ENCODE results near the gene PPP1R3E. TPM values are rescaled to one million over a fixed set of nuclear protein-coding genes. Genes with fewer than 3 reads are reported as not detected.

PPP1R3E gene
- total and polyA plus RNA-seq, 2 experiments from 2014 or later, result 4.6 to 6.1 TPM

DNA sequence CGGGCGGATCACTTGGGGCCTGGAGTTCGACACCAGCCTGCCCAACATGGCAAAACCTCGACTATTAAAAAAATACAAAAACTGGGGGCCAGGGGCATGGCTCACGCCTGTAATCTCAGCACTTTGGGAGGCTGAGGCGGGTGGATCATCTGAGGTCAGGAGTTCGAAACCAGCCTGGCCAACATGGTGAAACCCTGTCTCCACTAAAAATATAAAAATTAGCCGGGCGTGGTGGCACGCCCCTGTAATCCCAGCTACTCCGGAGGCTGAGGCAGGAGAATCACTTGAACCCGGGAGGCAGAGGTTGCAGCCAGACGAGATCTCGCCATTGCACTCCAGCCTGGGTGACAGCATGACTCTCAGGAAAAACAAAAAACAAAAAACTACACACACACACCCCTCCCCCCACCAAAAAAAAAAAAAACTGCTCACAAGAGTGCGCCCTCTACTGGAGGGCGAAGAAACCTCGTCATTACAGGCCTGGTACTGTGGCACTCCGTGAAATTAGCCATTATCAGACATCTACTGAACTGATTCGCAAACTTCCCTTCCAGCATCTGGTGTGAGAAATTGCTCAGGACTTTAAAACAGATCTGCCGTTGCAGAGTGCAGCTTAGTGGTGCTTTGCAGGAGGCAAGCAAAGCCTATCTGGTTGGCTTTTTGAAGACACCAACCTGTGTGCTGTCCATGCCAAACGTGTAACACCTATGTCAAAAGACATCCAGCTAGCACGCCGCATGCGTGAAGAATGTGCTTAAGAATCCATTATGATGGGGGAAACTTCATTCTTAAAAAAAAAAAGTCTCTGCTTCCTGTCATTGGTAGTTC lies 7.7 kb downstream of the PPP1R3E start:
- 49% methylated on average over 24 of the region's 24 CpGs for WGBS (ENCODE audit: low lambda C conversion rate, missing lambda C conversion rate)
- no peak overlapping the region for H3K4me3 ChIP-seq
- peak; percentile 76 for DNase-seq (ENCODE audit: low spot score)

DNA sequence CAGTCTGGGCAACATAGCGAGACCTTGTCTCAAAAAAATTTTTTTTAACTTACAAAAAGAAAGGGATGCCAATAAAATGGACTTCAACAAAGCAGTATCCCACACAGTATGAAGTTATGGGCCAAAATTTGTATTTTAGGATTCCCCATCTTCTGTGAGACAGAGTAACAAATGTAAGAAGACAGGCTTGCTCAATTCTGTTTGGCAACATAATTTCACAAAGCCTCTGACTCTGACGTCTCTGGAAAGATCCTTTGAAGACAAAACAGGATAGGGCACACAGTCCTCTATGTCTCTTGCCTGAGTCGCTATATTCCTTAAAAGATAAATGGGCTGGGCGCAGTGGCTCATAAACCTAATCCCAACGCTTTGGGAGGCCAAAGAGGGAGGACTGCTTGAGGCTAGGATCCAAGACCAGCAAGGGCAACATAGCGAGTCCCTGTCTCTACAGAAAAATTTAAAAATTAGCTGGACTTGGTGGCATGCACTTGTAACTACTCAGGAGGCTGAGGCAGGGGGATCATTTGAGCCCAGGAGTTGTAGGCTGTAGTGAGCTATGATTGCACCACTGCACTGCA lies 15.7 kb downstream of the PPP1R3E start:
- peak overlapping the region; percentile 66 for H2AFZ ChIP-seq
- TF ChIP-seq EZH2phosphoT487 (IDR thresholded peaks at IDR 0.05; ENCODE audit: low read depth, severe bottlenecking, unreplicated experiment), result no peak
- TF ChIP-seq EZH2 (IDR thresholded peaks at IDR 0.05; ENCODE audit: borderline replicate concordance), result no peak
- TF ChIP-seq, protein P1, sequence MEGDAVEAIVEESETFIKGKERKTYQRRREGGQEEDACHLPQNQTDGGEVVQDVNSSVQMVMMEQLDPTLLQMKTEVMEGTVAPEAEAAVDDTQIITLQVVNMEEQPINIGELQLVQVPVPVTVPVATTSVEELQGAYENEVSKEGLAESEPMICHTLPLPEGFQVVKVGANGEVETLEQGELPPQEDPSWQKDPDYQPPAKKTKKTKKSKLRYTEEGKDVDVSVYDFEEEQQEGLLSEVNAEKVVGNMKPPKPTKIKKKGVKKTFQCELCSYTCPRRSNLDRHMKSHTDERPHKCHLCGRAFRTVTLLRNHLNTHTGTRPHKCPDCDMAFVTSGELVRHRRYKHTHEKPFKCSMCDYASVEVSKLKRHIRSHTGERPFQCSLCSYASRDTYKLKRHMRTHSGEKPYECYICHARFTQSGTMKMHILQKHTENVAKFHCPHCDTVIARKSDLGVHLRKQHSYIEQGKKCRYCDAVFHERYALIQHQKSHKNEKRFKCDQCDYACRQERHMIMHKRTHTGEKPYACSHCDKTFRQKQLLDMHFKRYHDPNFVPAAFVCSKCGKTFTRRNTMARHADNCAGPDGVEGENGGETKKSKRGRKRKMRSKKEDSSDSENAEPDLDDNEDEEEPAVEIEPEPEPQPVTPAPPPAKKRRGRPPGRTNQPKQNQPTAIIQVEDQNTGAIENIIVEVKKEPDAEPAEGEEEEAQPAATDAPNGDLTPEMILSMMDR (IDR thresholded peaks at IDR 0.05; ENCODE audit: poor library complexity), result no peak

More for the DNA sequence above, 7.7 kb downstream of the PPP1R3E start:
- no peak for TF ChIP-seq EZH2 (IDR thresholded peaks at IDR 0.05; ENCODE audit: borderline replicate concordance)
- TF ChIP-seq, protein P1 (IDR thresholded peaks at IDR 0.05; ENCODE audit: poor library complexity), result peak; percentile 82
- no peak for TF ChIP-seq EZH2phosphoT487 (IDR thresholded peaks at IDR 0.05; ENCODE audit: low read depth, severe bottlenecking, unreplicated experiment)
- H3K27me3 ChIP-seq, result peaks cover 3% of the 10 kb centered on the region
- H3K27ac ChIP-seq, result no peak overlapping the region
- H3K4me1 ChIP-seq (ENCODE audit: insufficient read depth), result peaks cover 10% of the 10 kb centered on the region
- no peaks in the 10 kb centered on the region for H3K36me3 ChIP-seq (replicated peaks; ENCODE audit: insufficient read depth, low read depth)
- H3K4me2 ChIP-seq, result no peak overlapping the region
- H3K79me2 ChIP-seq, result peaks cover 4% of the 10 kb centered on the region
- H3K9me2 ChIP-seq (replicated peaks; ENCODE audit: insufficient read depth), result no peaks in the 10 kb centered on the region
- H4K20me1 ChIP-seq (ENCODE audit: insufficient read depth, poor library complexity, severe bottlenecking), result no peaks in the 10 kb centered on the region
- H2AFZ ChIP-seq, result no peak overlapping the region
- H3K9me3 ChIP-seq (ENCODE audit: low read depth), result no peaks in the 10 kb centered on the region

DNA sequence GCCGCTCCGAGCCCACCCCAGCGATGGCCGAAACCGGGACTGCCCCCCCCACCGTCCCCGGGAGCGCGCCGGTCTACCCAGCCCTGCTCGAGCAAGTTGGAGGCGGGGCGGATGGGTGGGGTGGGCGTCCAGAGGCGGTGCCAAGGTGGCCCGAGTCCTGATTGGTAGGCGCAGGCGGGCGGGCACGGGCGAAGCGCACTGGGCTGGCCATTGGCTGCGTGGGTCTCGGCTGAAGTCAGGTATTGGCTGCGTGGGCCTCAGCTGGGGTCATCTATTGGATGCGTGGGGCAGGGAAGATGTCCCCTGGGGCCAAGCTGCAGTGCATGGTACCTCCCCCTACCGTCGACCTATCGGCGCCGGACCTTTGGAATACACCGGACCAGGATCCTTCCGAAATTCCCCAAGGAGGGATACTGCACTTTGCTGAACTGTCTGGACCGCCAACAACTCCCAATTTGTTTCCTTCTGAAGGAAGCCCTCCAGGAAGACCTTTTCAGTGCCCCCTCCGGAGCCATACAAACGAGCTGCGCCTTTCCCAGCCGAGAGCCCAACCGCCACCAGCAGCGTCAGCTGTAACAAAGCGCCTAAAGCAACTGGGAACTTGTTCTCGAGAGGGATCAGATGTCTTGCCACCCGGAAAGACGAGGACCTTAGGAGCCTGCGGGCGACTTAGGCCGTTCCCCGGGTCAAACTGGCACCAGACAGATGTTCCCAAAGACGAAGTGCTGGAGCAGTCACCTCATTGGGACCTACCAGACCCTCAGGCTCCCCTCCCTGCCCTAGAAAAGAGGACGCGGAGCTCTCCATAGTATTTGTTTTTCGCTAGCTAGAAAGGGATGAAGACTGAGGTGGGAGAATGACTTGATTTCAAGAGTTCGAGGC lies 16.4 kb downstream of the PPP1R3E start, which contains the start of gene HOMEZ:
Gene HOMEZ (minus strand): TSS at position 113 of the 882 bp plus-strand sequence. CDS start 180 bp downstream, outside the sequence.
- Histone ChIP-seq H3K79me2 (peaks cover 41% of the 10 kb centered on the region), H3K9me3 (ENCODE audit: low read depth) (no peaks in the 10 kb centered on the region), H3K36me3 (replicated peaks; ENCODE audit: insufficient read depth, low read depth) (no peaks in the 10 kb centered on the region), H3K27ac (peak within 1 kb of the TSS; percentile 92), H3K4me2 (peak within 1 kb of the TSS; percentile 88), H4K20me1 (ENCODE audit: insufficient read depth, poor library complexity, severe bottlenecking) (no peaks in the 10 kb centered on the region), H3K4me3 (peak within 1 kb of the TSS; percentile 69), H3K9me2 (replicated peaks; ENCODE audit: insufficient read depth) (no peaks in the 10 kb centered on the region), H3K4me1 (ENCODE audit: insufficient read depth) (peaks cover 11% of the 10 kb centered on the region), H2AFZ (peak within 1 kb of the TSS; percentile 85), H3K27me3 (no peaks in the 10 kb centered on the region)
- WGBS (ENCODE audit: low lambda C conversion rate, missing lambda C conversion rate), result 2% methylated on average over 38 of the region's 53 CpGs
- DNase-seq (ENCODE audit: low spot score), result peak; percentile 98
- TF ChIP-seq, protein P1 (IDR thresholded peaks at IDR 0.05; ENCODE audit: poor library complexity), result no peak

More for the DNA sequence above, 15.7 kb downstream of the PPP1R3E start:
- H3K9me3 ChIP-seq (ENCODE audit: low read depth), result no peaks in the 10 kb centered on the region
- H3K27ac ChIP-seq, result peak overlapping the region; percentile 92
- H3K36me3 ChIP-seq (replicated peaks; ENCODE audit: insufficient read depth, low read depth), result no peaks in the 10 kb centered on the region
- peaks cover 11% of the 10 kb centered on the region for H3K4me1 ChIP-seq (ENCODE audit: insufficient read depth)
- H3K4me2 ChIP-seq, result peak overlapping the region; percentile 76
- H3K9me2 ChIP-seq (replicated peaks; ENCODE audit: insufficient read depth), result no peaks in the 10 kb centered on the region
- no peaks in the 10 kb centered on the region for H4K20me1 ChIP-seq (ENCODE audit: insufficient read depth, poor library complexity, severe bottlenecking)
- 60% methylated on average over 6 of the region's 6 CpGs for WGBS (ENCODE audit: low lambda C conversion rate, missing lambda C conversion rate)
- DNase-seq (ENCODE audit: low spot score), result no peak
- peaks cover 36% of the 10 kb centered on the region for H3K79me2 ChIP-seq
- H3K4me3 ChIP-seq, result peak overlapping the region; percentile 40
- no peaks in the 10 kb centered on the region for H3K27me3 ChIP-seq

All from hepatocyte (in vitro differentiated cells).